ENCODE data around the gene SLC43A1. TPM values are rescaled to one million over a fixed set of nuclear protein-coding genes. Genes with fewer than 3 reads are reported as not detected.

SLC43A1 gene
- total RNA-seq, 4 donors from 2014 or later, result 13.1 to 48.4 (median 22.5) TPM

GRCh38 chr11:57467508-57468157 is 47.9 kb downstream of the SLC43A1 start:
- Histone ChIP-seq H3K27me3 (no peaks in the 10 kb centered on the region), H3K36me3 (no peaks in the 10 kb centered on the region), H3K4me3 (no peak overlapping the region), H3K4me1 (no peaks in the 10 kb centered on the region), H3K27ac (no peak overlapping the region), H3K9me3 (no peaks in the 10 kb centered on the region)
- no peak for DNase-seq
- intact Hi-C loops (cut with DNase I; ENCODE audit: low total_unique reads), result no loop called here
- TF ChIP-seq POLR2A (IDR thresholded peaks at IDR 0.05) (no peak), CTCF (IDR thresholded peaks at IDR 0.05) (no peak)

DNA sequence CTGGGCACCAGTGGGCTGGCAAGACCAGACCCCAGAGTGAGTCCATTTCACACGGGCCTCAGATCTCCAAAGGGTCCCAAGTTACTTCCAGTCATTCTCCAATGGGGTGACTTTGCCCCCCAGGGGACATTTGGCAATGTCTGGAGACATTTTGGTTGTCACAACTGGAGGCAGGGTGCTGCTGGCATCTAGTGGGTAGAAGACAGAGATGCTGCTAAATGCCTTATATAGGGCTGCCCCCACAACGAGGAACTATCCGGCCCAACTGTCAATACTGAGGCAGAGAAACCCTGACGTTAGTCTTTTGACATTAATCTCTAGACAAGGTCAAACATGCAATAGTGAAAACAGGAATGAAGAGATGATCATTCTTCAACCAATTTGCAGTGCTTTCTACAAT is 48.8 kb downstream of the SLC43A1 start:
- Histone ChIP-seq H3K27me3 (no peaks in the 10 kb centered on the region), H3K4me1 (no peaks in the 10 kb centered on the region), H3K4me3 (no peak overlapping the region), H3K36me3 (no peaks in the 10 kb centered on the region), H3K9me3 (no peaks in the 10 kb centered on the region), H3K27ac (no peak overlapping the region)
- intact Hi-C loops (cut with DNase I; ENCODE audit: low total_unique reads), result no loop called here
- TF ChIP-seq CTCF (IDR thresholded peaks at IDR 0.05) (no peak), POLR2A (IDR thresholded peaks at IDR 0.05) (no peak)
- DNase-seq, result no peak

- TF ChIP-seq CTCF (IDR thresholded peaks at IDR 0.05), result no peak
- TF ChIP-seq POLR2A (IDR thresholded peaks at IDR 0.05), result no peak
- Histone ChIP-seq H3K36me3 (no peaks in the 10 kb centered on the region), H3K9me3 (no peaks in the 10 kb centered on the region), H3K27me3 (peaks cover 4 to 5% of the 10 kb centered on the region in 2 donors), H3K27ac (no peak overlapping the region), H3K4me3 (no peak overlapping the region), H3K4me1 (peaks cover 0 to 10% of the 10 kb centered on the region in 2 donors)
- intact Hi-C loops (cut with DNase I; ENCODE audit: low total_unique reads), result no loop called here
- no peak for DNase-seq
These were observed 50.8 kb downstream of the SLC43A1 start for GRCh38 chr11:57464539-57465181.

DNA sequence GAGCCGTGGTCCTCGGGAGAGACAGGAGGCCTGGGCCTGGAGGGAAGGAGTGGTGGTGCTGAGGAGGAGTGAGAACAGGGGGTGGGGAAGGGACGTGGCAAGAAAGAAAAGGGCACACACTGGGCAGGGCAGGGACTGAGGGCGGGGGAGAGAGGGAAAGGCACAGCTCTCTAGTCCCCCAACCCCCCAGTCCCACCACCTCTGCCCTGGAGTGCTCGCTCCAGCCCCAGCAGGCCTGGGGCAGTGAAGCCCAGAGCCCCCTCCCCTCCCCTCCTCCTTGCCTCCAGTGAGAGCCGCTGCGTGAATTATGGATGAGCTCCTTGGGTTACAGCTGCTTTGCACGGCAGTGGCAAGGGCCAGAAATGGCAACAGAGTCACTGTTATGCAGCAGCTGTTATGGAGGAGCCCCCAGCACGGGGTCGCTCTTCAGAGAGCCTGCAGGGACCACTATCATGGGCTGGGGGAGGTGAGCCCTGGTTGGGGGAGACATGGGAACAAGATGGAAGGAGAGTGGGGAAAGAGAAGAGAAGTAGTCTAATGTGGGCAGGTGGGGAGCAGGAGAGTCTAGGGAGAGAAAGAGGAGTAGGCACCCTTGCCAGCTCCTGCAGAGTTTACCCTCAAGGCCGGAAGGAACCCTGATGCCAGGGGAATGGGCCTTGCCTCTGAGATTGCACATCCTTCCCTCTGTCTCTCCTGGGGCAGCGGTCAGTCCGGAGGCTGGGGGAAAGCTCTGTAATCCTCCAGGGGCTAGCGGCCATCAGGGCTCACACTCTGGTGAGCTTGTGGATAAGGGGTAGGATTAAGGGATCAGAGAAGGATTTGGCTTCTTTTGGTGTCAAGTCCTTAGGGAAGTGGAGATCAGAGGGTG is 51.6 kb downstream of the SLC43A1 start:
- H3K36me3 ChIP-seq, result no peaks in the 10 kb centered on the region
- peaks cover 0 to 18% of the 10 kb centered on the region in 2 donors for H3K4me1 ChIP-seq
- H3K4me3 ChIP-seq, result no peak overlapping the region
- peaks cover 7 to 12% of the 10 kb centered on the region in 2 donors for H3K27me3 ChIP-seq
- no peak for TF ChIP-seq CTCF (IDR thresholded peaks at IDR 0.05)
- no peak for TF ChIP-seq POLR2A (IDR thresholded peaks at IDR 0.05)
- no peak overlapping the region for H3K27ac ChIP-seq
- H3K9me3 ChIP-seq, result no peaks in the 10 kb centered on the region
- no peak for DNase-seq
- intact Hi-C loops (cut with DNase I; ENCODE audit: low total_unique reads), result no loop called here

DNA sequence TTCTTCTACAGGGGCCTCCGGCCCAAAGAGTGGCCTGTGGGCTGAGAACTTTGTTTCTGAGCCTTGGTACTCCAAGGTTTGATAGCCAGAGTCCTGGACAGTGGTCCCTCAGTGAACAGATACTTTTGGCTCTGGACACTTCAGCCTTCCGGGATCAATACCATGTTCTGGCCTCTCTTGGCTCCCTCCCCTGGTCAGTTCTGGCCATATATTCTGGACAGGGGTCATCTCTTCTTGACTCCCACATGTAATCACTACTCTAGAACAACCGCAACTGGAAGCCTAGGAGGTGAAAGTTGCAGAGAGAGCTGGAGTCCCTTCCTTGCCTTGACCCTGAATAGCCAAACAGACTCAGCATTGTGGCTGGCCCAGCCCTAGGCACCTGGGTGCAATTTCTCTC is 52.9 kb downstream of the SLC43A1 start:
- TF ChIP-seq POLR2A (IDR thresholded peaks at IDR 0.05) (no peak), CTCF (IDR thresholded peaks at IDR 0.05) (no peak)
- DNase-seq, result no peak
- no peaks in the 10 kb centered on the region for H3K36me3 ChIP-seq
- H3K9me3 ChIP-seq, result no peaks in the 10 kb centered on the region
- no peak overlapping the region for H3K27ac ChIP-seq
- intact Hi-C loops (cut with DNase I; ENCODE audit: low total_unique reads), result no loop called here
- no peak overlapping the region for H3K4me3 ChIP-seq
- H3K4me1 ChIP-seq, result peaks cover 0 to 26% of the 10 kb centered on the region in 2 donors
- peaks cover 7 to 19% of the 10 kb centered on the region in 2 donors for H3K27me3 ChIP-seq
